IMR-90 (cell line): ENCODE measurements around the gene ARSB. TPM values are rescaled to one million over a fixed set of nuclear protein-coding genes. Genes with fewer than 3 reads are reported as not detected.
A peak's percentile ranks its signal among the peaks of the same experiment; 100 is the strongest.

Source experiments
- ATAC-seq: fragments of 200-7000 bp; cut with Tn5 transposase; 2 replicates; pipeline ENCODE4 v1.9.1; 2020; ENCODE audit warnings: low read depth, mild to moderate bottlenecking, moderate library complexity
- BruUV-seq: library from RNA; stranded (reverse); fragments of 400-500 nt; replicated peaks from 2 replicates; lab custom pipeline; 2021; lab: Mats Ljungman, UMichigan
- CTCF ChIA-PET: fragments of 300-600 bp; formaldehyde crosslinking; extraction: SDS; loops from one replicate; lab custom pipeline; 2021; ENCODE audit warnings: antibody characterized with exemption; lab: Yijun Ruan, JAX
- POLR2A ChIA-PET: fragments of 300-600 bp; sonication (Branson Sonifier 250); formaldehyde crosslinking; loops from one replicate; lab custom pipeline; 2022; ENCODE audit warnings: antibody characterized with exemption; ENCODE audit not compliant: unreplicated experiment; lab: Charles Lee
- DNase-seq: peaks from one replicate; pipeline ENCODE4 v3.0.0; 2013
- H2AFZ ChIP-seq: replicated peaks from 2 replicates; pipeline ENCODE3; 2013; ENCODE audit warnings: low read length, mild to moderate bottlenecking; ENCODE audit not compliant: poor library complexity
- H2AK5ac ChIP-seq: 2 replicates; pipeline ENCODE4 v1.6.1; 2013; ENCODE audit warnings: low read depth, low read length, inconsistent platforms
- H2AK9ac ChIP-seq: replicated peaks from 2 replicates; pipeline ENCODE3; 2013; ENCODE audit warnings: mild to moderate bottlenecking, low read depth, low read length, moderate library complexity; ENCODE audit not compliant: poor library complexity
- H2BK120ac ChIP-seq: 2 replicates; pipeline ENCODE4 v1.6.1; 2013; ENCODE audit warnings: low read depth, low read length, inconsistent platforms
- H2BK15ac ChIP-seq: 3 replicates; pipeline ENCODE4 v1.6.1; 2013; ENCODE audit warnings: low read depth, low read length, inconsistent platforms
- H2BK20ac ChIP-seq: 2 replicates; pipeline ENCODE4 v1.6.1; 2013; ENCODE audit warnings: low read depth, mild to moderate bottlenecking, inconsistent platforms, low read length, moderate library complexity
- H2BK5ac ChIP-seq: 2 replicates; pipeline ENCODE4 v1.6.1; 2013; ENCODE audit warnings: mild to moderate bottlenecking, low read depth, low read length, inconsistent platforms; ENCODE audit not compliant: poor library complexity, severe bottlenecking
- H3K14ac ChIP-seq: replicated peaks from 2 replicates; pipeline ENCODE4 v1.6.1; 2013; ENCODE audit warnings: low read depth, low read length, inconsistent platforms
- H3K18ac ChIP-seq: 2 replicates; pipeline ENCODE4 v1.6.1; 2013; ENCODE audit warnings: low read depth, low read length, control low read depth
- H3K23ac ChIP-seq: 2 replicates; pipeline ENCODE4 v1.6.1; 2013; ENCODE audit warnings: low read depth, low read length, inconsistent platforms
- H3K27ac ChIP-seq: 2 replicates; pipeline ENCODE4 v1.5.1; 2013; ENCODE audit warnings: mild to moderate bottlenecking, control low read depth, low read length; ENCODE audit not compliant: insufficient read depth
- H3K27me3 ChIP-seq: 2 replicates; pipeline ENCODE4 v1.6.1; 2013; ENCODE audit warnings: low read length; ENCODE audit not compliant: control insufficient read depth, insufficient read depth
- H3K36me3 ChIP-seq: 2 replicates; pipeline ENCODE4 v1.6.1; 2013; ENCODE audit warnings: low read length, mixed read lengths; ENCODE audit not compliant: control insufficient read depth, insufficient read depth
- H3K4ac ChIP-seq: 2 replicates; pipeline ENCODE4 v1.6.1; 2013; ENCODE audit warnings: low read depth, low read length, inconsistent platforms
- H3K4me1 ChIP-seq: 2 replicates; pipeline ENCODE4 v1.6.1; 2013; ENCODE audit warnings: low read length, mixed read lengths; ENCODE audit not compliant: control insufficient read depth, insufficient read depth
- H3K4me2 ChIP-seq: 2 replicates; pipeline ENCODE4 v1.6.1; 2013; ENCODE audit warnings: low read depth, mild to moderate bottlenecking, control low read depth, low read length, moderate library complexity
- H3K4me3 ChIP-seq: 2 replicates; pipeline ENCODE4 v1.5.1; 2013; ENCODE audit warnings: low read depth, mild to moderate bottlenecking, control low read depth, low read length, moderate library complexity; ENCODE audit not compliant: insufficient read depth
- H3K56ac ChIP-seq: 2 replicates; pipeline ENCODE4 v1.6.1; 2013; ENCODE audit warnings: low read length, inconsistent platforms; ENCODE audit not compliant: insufficient read depth; ENCODE audit errors: extremely low read depth
- H3K79me1 ChIP-seq, 2 experiments: 2 replicates each; pipeline ENCODE4 v1.6.1; 2013; ENCODE audit warnings: low read length in 2 of 2, inconsistent platforms in 1 of 2, low read depth in 1 of 2
- H3K9ac ChIP-seq: 2 replicates; pipeline ENCODE4 v1.6.1; 2013; ENCODE audit warnings: low read depth, low read length, control low read depth
- H3K9me1 ChIP-seq: 2 replicates; pipeline ENCODE4 v1.6.1; 2013; ENCODE audit warnings: low read length, inconsistent platforms; ENCODE audit not compliant: insufficient read depth
- H3K9me3 ChIP-seq: 2 replicates; pipeline ENCODE4 v1.6.1; 2013; ENCODE audit warnings: low read length; ENCODE audit not compliant: control insufficient read depth, insufficient read depth
- H4K20me1 ChIP-seq: 2 replicates; pipeline ENCODE4 v1.6.1; 2013; ENCODE audit warnings: low read length, inconsistent platforms; ENCODE audit not compliant: insufficient read depth
- H4K5ac ChIP-seq: 2 replicates; pipeline ENCODE4 v1.6.1; 2013; ENCODE audit warnings: mild to moderate bottlenecking, low read depth, low read length, control low read depth
- H4K8ac ChIP-seq, 2 experiments: 2 replicates each; pipeline ENCODE4 v1.6.1; 2013; ENCODE audit warnings: low read depth in 2 of 2, low read length in 2 of 2, control low read depth in 1 of 2, inconsistent platforms in 1 of 2
- H4K91ac ChIP-seq: 2 replicates; pipeline ENCODE4 v1.6.1; 2013; ENCODE audit warnings: low read depth, low read length, inconsistent platforms; ENCODE audit not compliant: insufficient read depth
- CEBPB ChIP-seq: IDR thresholded peaks from 2 replicates; pipeline ENCODE4 v1.6.1; 2012; ENCODE audit warnings: low read depth, low read length, improper control_type of control experiment
- WGBS, 2 experiments: methylation state at CpG; one replicate each; pipeline versions ENCODE4 v1.1.5 to v1.1.7; 2013; ENCODE audit warnings: missing lambda C conversion rate in 2 of 2; ENCODE audit not compliant: insufficient read length in 1 of 2; ENCODE audit errors: extremely low coverage in 2 of 2; 5-methylcytosine and 5-hydroxymethylcytosine counted together
- dilution Hi-C: fragments of 300-500 bp; cut with HindIII; formaldehyde crosslinking; loops from one replicate; pipeline ENCODE4 v1.14.3; 2018; ENCODE audit warnings: low sequenced_read_pairs; ENCODE audit not compliant: unreplicated experiment
- in situ Hi-C: fragments of 300-500 bp; cut with MboI; formaldehyde crosslinking; loops from 3 replicates; pipeline ENCODE4 v1.14.3; 2019; ENCODE audit warnings: low sequenced_read_pairs, inconsistent platforms, mixed read lengths
- intact Hi-C: fragments of 100-400 bp; cut with micrococcal nuclease; formaldehyde crosslinking; loops from 2 replicates; pipeline ENCODE4 v1.10.0; 2022
- polyA plus RNA-seq, 3 experiments: library from polyadenylated mRNA; depleted of rRNA; stranded (reverse); fragments of >200 nt; gene quantifications; 2 replicates each; pipeline ENCODE4 v1.2.3, GENCODE V29; 2012; ENCODE audit warnings: low replicate concordance in 1 of 3
- total RNA-seq: library from RNA; depleted of rRNA; stranded (reverse); fragments of >200 nt; gene quantifications from 2 replicates; pipeline ENCODE4 v1.2.3, GENCODE V29; 2012

ARSB gene
- total and polyA plus RNA-seq, 2 of the 4 experiments (the other 2 are of a cell fraction), result 16.0 to 16.3 TPM

- ChIA-PET POLR2A (no interaction called here), CTCF (no interaction called here)
- peaks cover 29% of the 10 kb centered on the region for H3K9me1 ChIP-seq
These were observed 181.8 kb downstream of the ARSB start for GRCh38 chr5:78803353-78803752.

More at GRCh38 chr5:78803353-78803752, 181.8 kb downstream of the ARSB start:
- Histone ChIP-seq H3K9me3 (no peaks in the 10 kb centered on the region), H3K4me2 (no peak overlapping the region), H4K8ac (no peak overlapping the region), H3K36me3 (no peaks in the 10 kb centered on the region), H3K4me3 (no peak overlapping the region), H3K79me1 (peaks cover 0 to 3% of the 10 kb centered on the region in 2 experiments; a peak in 1 of 4 replicates), H3K27ac (no peak overlapping the region), H4K91ac (no peak overlapping the region), H2AK9ac (no peak overlapping the region), H3K56ac (no peak overlapping the region), H2AK5ac (no peak overlapping the region), H4K5ac (no peak overlapping the region), H4K20me1 (no peaks in the 10 kb centered on the region), H3K14ac (peak overlapping the region; percentile 19), H3K9ac (no peak overlapping the region), H3K27me3 (no peaks in the 10 kb centered on the region), H3K23ac (0 out of 2 replicates have a peak overlapping the region, but pooled peaks have one; percentile 13), H3K4ac (peak overlapping the region; percentile 18; the same call in 1 of the 2 replicates), H2BK120ac (0 out of 2 replicates have a peak overlapping the region, but pooled peaks have one; percentile 23), H3K18ac (no peak overlapping the region), H2BK20ac (no peak overlapping the region), H2AFZ (no peak overlapping the region), H3K4me1 (peaks cover 29% of the 10 kb centered on the region), H2BK15ac (no peak overlapping the region), H2BK5ac (no peak overlapping the region)
- in situ Hi-C loops (no loop called here), dilution Hi-C loops (no loop called here), intact Hi-C loops (no loop called here)
- 64% methylated on average over 2 of the region's 6 CpGs; no CpG with 5 or more reads in 1 of the 2 experiments for WGBS, 2 experiments
- no peak for TF ChIP-seq CEBPB
- no TSS peak for BruUV-seq
- no peak for DNase-seq
- no peak for ATAC-seq
